Activated CD8-positive, alpha-beta memory T cell treated with anti-CD3 and anti-CD28 coated beads for 36 hours (primary cell): ENCODE data around the gene ARFGAP1. TPM values are rescaled to one million over a fixed set of nuclear protein-coding genes. Genes with fewer than 3 reads are reported as not detected.
"Not testable (repeated sequence)": the region's sequence is repeated elsewhere in the genome, so short reads cannot be mapped to it uniquely, and the experiment has no call there.

ENCODE experiments used
- CTCF ChIA-PET: fragments of 350-600 bp; sonication (Branson Sonifier 250); formaldehyde crosslinking; loops from one replicate; lab custom pipeline; 2021; ENCODE audit warnings: antibody characterized with exemption; lab: Charles Lee
- POLR2A ChIA-PET: fragments of 350-600 bp; sonication (Branson Sonifier 250); formaldehyde crosslinking; loops from one replicate; lab custom pipeline; 2021; ENCODE audit warnings: antibody characterized with exemption; lab: Charles Lee
- total RNA-seq, 2 experiments: library from RNA; stranded (reverse); gene quantifications; one replicate each; pipeline ENCODE4 v1.2.3, GENCODE V29; 2021

Gene ARFGAP1
- total RNA-seq, 2 experiments from 2014 or later: 74.9 to 77.8 TPM

DNA sequence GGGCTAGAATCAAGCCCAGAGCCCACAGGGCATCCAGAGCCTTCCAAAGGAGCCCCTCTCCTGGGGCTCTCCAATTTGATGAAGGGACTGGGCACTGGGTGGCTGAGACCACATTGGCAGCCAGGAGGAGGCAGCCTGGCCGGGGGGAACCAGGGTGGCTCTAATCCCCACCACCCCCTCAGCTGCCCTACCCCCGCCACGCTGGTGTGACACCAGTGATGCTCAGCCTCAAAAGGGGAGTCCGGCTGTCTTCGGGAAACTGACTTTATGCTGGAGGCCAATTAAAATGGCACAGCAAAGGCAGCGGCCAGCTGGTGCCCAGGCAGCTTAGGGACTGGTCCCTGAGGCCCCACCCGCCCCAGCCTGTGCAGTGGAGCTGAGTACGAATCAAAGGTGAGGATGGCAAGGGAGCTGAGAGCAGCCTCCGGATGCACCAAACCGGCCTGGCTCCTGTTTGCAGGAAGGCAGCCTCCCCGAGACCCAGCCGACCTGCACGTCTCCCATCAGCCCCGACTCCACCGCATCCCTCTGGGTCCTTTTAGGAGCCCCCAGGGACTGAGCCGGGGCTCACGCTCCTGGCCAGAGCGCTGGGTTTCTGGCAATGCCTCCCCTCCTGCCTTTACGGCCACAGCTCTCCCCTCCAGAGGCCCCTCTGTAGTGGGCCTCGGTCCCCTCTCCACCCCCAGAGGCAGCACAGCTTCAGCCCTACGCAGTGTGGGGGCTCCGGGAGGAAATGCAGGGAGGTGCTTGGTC is 60.1 kb downstream of the ARFGAP1 start:
- ChIA-PET CTCF (no interaction called here), POLR2A (no interaction called here)

DNA sequence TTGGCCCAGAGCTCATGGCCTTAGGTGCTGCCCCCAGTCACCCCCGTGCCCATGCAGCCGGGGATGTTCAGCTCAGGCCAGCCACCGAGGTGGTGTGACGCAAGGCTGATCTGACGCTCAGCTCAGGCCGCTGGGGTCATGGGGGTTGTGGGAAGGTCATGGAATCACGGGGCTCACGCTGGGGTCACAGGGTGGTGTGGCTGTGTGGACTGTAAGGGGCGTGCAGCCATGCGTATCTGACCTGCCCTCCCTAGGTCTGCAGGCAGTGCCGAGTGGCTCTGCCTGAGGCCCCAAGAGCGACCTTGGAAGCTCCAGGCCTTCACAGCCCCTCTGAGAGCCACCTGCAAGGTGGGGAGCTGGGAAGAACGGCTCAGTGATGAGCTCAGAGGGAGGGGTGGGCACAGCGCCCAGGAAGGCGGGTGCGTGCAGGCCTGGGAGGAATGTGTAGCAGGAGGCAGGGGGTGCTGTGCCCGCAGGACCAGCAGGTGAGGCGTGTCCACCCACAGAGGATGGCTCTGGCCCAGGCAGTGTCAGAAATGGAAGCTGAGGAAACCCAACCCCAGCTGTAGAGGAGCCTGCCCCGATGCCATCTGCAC is 60.7 kb downstream of the ARFGAP1 start:
- ChIA-PET CTCF (no interaction called here), POLR2A (no interaction called here)

DNA sequence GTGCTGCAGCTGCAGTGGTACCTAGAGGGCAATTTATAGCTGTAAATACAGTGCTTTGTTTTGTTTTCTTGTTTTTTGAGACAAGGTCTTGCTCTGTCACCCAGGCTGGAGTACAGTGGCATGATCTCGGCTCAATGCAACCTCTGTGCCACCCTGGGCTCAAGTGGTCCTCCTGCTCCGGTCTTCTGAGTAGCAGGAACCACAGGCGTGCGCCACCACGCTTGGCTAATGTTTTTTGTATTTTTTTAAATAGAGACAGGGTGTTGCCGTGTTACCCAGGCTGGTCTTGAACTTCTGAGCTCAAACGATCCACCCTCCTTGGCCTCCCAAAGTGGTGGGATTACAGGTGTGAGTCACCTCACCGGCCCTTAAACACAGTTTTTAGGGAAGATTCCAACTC is 61.7 kb downstream of the ARFGAP1 start:
- POLR2A ChIA-PET: no interaction called here
- CTCF ChIA-PET: no interaction called here

DNA sequence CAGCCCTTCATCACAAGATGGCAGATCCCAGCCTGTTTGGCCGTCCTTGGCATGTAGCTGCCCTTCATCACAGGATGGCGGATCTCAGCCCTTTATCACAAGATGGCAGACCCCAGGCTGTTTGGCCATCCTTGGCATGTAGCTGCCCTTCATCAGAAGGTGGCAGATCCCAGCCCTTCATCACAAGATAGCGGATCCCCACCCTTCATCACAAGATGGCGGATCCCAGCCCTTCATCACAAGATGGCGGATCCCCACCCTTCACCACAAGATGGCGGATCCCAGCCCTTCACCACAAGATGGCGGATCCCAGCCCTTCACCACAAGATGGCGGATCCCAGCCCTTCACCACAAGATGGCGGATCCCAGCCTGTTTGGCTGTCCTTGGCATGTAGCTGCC is 62.4 kb downstream of the ARFGAP1 start:
- CTCF ChIA-PET, POLR2A ChIA-PET: not testable (repeated sequence)

DNA sequence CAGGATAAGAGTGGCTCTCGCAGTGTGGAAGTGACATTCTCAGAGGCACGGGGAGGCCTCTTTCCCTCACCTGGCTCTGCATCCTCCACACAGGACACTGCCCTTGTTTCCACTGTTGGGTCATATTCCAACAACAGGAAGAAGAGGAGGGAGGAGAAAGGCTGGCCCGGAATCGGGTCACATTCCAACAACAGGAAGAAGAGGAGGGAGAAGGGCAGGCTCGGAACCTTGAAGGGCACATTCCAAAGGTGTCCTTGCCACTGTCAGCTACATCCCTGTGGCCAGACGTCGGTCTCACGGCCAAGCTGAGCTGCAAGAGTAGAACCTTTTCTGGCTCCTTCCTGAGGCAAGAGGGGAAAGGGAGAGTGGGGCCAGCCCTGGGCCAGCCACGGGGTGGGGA is 63.1 kb downstream of the ARFGAP1 start:
- POLR2A ChIA-PET: no interaction called here
- CTCF ChIA-PET: no interaction called here

DNA sequence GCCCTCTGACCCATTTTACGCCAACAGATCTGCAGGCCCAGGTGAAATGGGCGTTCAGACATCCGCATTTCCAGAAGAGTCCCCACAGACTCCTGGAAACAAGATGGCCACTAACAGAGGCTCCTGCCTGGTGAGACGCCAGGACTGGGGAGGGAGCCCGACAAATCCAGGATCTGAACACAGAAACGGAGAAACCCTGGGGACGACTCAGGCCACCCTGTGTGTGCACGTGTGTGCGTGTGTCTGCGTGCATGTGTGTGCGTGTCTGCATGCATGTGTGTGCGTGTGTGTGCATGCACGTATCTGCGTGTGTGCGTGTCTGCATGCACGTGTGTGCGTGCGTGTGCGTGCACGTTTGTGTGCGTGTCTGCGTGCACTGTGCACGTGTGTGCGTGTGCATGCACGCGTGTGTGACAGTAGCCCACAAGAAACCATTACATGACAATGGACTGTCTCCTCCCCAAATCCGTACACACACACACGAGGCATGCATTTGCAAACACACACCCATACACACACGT is 63.7 kb downstream of the ARFGAP1 start:
- ChIA-PET POLR2A (no interaction called here), CTCF (no interaction called here)

DNA sequence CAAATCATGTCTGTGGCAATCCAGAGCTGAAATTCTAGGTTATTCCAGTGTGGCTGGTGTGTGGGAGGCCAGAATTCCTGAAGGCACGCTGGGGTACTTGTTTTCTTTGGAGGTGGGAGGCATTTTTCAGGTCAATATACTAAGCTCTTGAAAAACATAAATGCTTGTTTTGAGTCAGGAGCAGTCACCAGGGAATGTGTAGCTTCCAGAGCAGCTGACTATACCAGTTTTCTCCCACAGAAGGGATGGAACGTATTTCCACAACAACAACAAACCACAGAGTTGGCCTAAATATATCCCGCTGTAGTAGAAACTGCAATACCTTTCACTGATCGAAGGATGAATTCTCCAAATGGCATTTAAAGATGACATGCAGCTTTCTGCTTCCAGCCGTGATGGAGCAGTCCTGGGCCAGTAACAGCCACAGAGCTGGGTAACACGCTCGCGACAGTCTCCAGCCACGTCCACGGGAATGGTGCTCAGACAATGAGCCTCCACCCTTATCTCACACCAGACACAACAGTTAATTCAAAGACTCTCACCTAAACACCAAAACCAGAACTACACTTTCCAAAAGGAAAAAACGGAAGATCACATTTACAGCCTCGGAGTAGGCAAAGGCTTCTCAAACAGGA is 65.3 kb downstream of the ARFGAP1 start:
- ChIA-PET POLR2A (no interaction called here), CTCF (no interaction called here)

Other genes starting within 250 kb of the ARFGAP1 start
- 10 to 100 TPM; 42.6 to 43.9 TPM for gene YTHDF1, start 56.7 kb upstream of the ARFGAP1 start, total RNA-seq
- not detected for gene BIRC7, start 36.9 kb upstream of the ARFGAP1 start, total RNA-seq
- gene NKAIN4, start 18.4 kb upstream of the ARFGAP1 start, total RNA-seq: not detected
- gene COL20A1, start 20.4 kb downstream of the ARFGAP1 start, total RNA-seq: not detected
- not detected for gene CHRNA4, start 88.5 kb downstream of the ARFGAP1 start, total RNA-seq
- gene KCNQ2, start 199.8 kb downstream of the ARFGAP1 start, total RNA-seq: not detected
- under 1 TPM in 1 of 2 experiments, not detected in 1; 0.13 TPM for gene EEF1A2, start 226.3 kb downstream of the ARFGAP1 start, total RNA-seq
- 100 to 1,000 TPM; 163 to 166 TPM for gene PPDPF, start 248.0 kb downstream of the ARFGAP1 start, total RNA-seq